ENCODE measurements around the gene KDM6B.

DNA sequence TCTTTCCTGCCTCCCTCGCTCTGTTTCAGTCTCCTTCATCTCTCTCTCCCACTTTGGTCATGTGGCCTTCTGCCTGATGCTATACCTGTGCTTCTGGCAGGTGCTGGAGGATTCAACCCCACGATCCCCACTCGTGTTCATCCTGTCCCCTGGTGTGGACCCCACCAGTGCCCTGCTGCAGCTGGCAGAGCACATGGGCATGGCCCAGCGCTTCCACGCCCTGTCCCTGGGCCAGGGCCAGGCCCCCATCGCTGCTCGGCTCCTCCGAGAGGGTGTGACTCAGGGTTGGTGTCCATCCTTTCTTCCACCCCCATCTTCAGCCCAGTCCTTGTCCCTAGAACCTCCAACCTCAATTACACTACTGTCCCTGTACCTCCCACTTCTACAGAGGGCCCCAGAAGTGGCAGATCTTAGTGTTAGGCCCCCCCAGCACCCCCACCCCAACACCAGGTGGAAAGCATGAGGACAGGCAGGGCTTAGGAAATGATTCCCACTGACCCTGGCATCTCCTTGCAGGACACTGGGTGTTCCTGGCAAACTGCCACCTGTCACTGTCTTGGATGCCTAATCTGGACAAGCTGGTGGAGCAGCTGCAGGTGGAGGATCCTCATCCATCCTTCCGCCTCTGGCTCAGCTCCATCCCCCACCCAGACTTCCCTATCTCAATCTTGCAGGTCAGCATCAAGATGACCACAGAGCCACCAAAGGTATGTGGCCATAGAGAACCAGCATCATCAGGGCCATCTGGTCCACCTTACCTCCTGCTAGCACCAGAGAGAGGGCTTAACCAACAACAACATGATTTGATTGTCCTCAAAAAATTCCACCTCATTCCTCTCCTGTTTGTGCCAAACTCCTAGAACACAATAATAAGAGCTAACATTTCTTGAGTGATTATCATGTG lies 9.7 kb upstream of the KDM6B start:
- TF ChIP-seq CTCF (IDR thresholded peaks at IDR 0.05) (no peak), POLR2A (IDR thresholded peaks at IDR 0.05) (no peak)
